HG02642 (cell line): ENCODE measurements around the gene KHK.

Experiments used
- ATAC-seq: cut with Tn5 transposase; IDR thresholded peaks from one replicate; pipeline ENCODE4 v1.9.1; 2021; ENCODE audit warnings: mild to moderate bottlenecking; ENCODE audit not compliant: unreplicated experiment, poor library complexity

Gene KHK

GRCh38 chr2:27123302-27124150 is 37.0 kb downstream of the KHK start, which contains the start of gene ABHD1:
Gene ABHD1, plus strand, starts transcription at chr2:27123815. Its CDS starts 134 bp downstream, at chr2:27123949.
- ATAC-seq: no peak

GRCh38 chr2:27125104-27125503 is 38.5 kb downstream of the KHK start:
- ATAC-seq: no peak

- no peak for ATAC-seq
These were observed 39.7 kb downstream of the KHK start for GRCh38 chr2:27126252-27126710.

DNA sequence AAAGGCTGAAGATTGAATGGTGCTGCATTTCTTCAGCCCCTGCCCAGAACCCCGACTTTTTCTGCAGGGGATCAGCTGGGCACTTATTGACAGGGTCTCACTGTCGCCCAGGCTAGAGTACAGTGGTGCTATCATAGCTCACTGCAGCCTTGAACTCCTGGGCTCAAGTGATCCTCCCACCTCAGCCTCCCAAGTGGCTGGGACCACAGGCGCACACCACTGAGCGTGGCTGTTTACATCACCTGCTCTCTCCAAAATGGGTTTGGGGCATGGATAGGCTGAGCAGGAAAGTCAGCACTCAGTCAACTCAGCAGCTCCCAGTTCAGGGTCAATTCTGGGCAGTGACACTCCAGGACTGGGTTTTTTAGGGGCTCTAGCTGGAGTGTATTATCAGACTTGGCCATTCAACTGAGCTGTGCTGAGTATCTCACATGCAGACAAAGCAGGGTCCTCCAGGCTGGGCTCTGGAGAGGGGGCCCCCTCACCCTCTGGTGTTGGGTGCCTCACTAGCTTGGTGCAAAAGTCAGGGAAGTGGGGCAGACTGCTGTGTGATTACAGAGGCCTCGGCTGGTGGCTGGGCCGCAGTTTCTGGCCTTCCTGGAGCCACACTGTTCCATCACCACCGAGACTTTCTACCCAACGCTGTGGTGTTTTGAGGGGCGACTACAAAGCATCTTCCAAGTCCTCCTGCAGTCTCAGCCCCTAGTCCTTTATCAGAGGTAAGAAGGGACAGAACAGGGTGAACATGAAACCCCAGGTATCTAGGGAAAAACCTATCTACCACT is 41.5 kb downstream of the KHK start:
- ATAC-seq: no peak

DNA sequence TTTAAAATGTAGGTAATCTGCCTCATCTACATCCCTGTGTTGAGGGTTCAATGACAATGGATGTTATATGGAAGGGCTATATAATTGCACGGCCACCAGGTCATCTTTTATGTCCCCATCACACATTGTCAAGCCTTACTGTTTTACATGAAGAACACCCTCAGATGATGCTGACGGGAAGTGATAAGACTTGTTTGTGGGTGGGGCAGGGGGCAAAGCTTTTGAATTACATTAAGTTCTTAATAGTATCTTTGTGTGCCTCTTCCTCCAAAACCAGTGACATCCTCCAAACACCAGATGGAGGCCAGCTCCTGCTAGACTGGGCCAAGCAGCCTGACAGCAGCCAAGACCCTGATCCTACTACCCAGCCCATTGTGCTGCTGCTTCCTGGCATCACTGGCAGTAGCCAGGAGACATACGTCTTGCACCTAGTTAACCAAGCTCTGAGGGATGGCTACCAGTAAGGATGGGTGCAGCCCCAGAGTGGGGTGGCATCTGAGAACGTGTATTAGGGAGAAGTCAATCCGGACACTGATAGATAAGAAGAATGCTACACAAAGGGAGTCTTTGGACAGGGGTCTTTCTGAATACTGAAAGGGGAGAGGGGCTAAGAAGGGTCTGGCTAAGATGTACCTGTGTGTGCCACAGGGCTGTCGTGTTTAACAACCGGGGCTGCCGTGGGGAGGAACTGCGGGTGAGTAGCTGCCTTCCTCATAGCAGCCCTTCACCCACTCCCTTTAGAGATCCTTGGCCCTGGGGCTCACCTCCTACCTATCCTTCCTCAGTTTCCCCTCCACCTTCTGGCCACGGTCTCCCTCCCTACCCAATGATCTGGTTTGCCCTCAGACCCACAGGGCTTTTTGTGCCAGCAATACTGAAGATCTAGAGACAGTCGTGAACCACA is 42.3 kb downstream of the KHK start:
- no peak for ATAC-seq

DNA sequence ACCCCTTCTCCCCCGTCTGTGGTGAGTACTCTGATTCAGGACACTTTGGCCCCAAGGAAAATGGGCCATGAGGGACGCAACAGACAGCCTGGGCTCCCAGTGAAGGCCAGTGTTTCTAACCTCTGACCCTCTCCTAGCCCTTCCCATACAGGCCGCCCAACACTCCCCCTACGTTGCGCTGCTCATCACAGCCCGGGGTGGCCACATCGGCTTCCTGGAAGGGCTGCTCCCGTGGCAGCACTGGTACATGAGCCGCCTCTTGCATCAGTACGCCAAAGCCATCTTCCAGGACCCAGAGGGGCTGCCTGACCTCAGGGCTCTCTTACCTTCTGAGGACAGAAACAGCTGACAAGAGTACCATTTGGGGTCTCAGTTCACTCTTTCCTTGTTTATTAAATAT is 43.8 kb downstream of the KHK start:
- no peak for ATAC-seq

DNA sequence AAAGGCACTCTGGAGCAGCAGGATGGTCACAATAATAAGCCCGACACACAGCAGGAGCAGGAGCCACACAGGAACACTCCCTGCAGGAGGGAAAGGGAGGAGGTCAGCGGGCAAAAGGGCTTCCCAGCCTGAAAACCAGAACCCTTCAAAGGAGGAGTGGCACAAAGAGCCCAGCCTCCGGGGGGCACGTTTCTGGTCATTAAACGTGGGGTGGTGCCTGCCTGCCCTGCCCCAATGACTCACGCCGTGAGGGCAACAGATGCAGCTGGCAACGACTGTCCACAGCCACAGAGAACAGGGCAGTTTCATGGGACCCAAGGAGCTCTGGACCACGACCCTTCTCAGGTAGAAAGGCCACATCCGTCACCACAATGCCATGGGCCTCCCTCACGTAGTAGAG is 44.9 kb downstream of the KHK start:
- no peak for ATAC-seq

- ATAC-seq: no peak
These were observed 46.8 kb downstream of the KHK start for GRCh38 chr2:27133195-27133875.

- peak; percentile 90 for ATAC-seq
These were observed 47.6 kb downstream of the KHK start, which contains the start of gene PREB for GRCh38 chr2:27133905-27134780. Gene PREB, minus strand, starts transcription at chr2:27134636. Its CDS starts 215 bp downstream, at chr2:27134421.

DNA sequence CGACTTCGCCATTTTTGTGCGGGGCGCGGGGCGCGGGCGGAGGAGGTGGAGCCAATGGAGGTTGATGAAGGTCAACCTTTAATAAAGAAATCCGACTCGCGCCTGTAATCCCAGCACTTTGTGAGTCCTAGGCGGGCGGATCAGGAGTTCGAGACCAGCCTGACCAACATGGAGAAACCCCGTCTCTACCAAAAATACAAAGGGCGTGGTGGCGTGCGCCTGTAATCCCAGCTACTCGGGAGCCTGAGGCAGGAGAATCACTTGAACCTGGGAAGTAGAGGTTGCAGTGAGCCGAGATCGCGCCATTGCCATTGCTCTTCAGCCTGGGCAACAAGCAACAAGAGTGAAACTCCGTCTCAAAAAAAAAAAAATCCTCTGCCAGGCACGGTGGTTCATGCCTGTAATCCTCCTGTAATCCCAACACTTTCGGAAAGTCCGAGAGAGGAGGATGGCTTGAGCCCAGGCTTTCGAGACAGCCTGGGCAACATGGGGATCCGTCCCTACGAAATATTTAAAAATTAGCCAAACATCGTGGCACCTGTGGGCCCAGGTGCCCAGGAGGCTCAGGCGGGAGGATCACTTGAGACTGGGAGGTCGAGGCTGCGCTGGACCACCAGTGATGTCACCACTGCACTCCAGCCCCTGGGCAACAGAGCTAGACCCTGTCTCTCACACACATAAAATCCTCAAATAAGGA is 48.4 kb downstream of the KHK start:
- ATAC-seq: no peak

DNA sequence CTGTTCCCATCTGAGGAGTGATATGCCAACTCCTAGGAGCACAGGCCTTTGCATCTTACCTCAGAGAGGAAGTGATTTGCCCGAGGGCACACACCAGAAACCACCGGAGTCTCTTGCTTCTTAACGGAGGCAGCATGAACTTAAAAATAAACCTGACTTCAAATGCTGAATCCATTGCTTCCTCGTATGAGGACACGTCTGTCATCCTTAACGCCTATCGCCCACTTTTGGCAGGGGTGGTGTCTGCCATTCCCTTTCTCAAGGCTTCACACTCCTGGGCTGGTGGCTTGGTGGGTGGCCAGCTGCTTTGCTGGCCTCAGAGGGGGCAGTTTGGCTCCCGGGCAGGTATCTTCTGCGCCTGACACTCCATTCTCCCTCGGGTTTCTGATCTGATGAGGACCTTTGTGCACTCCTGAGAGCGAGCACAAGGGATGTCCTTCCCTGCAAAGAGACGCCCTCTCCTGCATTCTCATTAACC is 48.9 kb downstream of the KHK start:
- no peak for ATAC-seq

GRCh38 chr2:27136751-27137150 is 50.2 kb downstream of the KHK start:
- ATAC-seq: no peak

- ATAC-seq: no peak
These were observed 50.9 kb downstream of the KHK start for GRCh38 chr2:27137322-27137935.

GRCh38 chr2:27138111-27138510 is 51.5 kb downstream of the KHK start:
- ATAC-seq: no peak

DNA sequence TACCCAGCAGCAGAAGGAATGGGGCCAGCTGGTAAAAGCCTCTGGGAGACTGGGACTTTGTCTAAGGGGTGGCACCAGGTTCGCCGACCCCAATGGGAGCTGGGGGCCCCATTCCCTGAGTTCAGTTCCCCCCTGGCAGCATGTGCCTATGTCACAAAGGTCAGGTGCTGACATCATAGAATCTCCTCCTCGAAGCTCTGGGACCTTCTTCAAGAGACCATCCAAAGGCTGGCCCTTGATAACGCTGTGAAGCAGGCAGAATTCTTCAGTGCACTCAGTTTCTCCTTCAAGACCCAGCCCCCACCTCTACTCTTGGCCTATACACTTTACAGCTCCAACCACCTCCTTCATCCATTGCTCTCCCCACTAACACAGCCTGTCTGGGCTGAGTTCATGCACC is 52.7 kb downstream of the KHK start, which contains the start of gene PRR30:
Gene PRR30 (minus strand): TSS at position 101 of the 400 bp plus-strand sequence. CDS start 1,081 bp downstream, outside the sequence.
- ATAC-seq: no peak

GRCh38 chr2:27143285-27143684 is 56.7 kb downstream of the KHK start:
- ATAC-seq: no peak

DNA sequence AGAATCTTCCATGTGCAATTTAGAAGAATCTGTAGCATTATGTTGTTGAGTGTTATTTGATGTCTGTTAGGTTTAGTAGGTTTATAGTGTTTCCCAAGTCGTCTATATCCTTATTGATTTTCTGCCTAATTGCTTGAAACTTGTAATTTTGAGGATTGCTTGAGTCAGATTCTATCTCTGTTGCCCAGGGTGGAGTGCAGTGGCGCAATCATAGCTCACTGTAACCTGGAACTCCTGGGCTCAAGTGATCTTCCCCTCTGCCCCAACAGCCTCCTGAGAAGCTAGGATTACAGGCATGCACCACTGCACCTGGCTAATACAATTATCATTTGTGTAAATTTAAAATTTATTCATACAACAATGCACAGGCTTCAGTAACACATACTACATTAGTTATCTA is 59.1 kb downstream of the KHK start:
- ATAC-seq: no peak
